GM18873 (cell line): ENCODE results near the gene TAF11L6.
"Not testable (repeated sequence)": the region's sequence is repeated elsewhere in the genome, so short reads cannot be mapped to it uniquely, and the experiment has no call there.

Experiments used
- ATAC-seq: cut with Tn5 transposase; IDR thresholded peaks from one replicate; pipeline ENCODE4 v1.9.1; 2021; ENCODE audit warnings: mild to moderate bottlenecking, moderate library complexity, moderate number of reproducible peaks; ENCODE audit not compliant: unreplicated experiment, low FRiP score

Gene TAF11L6

DNA sequence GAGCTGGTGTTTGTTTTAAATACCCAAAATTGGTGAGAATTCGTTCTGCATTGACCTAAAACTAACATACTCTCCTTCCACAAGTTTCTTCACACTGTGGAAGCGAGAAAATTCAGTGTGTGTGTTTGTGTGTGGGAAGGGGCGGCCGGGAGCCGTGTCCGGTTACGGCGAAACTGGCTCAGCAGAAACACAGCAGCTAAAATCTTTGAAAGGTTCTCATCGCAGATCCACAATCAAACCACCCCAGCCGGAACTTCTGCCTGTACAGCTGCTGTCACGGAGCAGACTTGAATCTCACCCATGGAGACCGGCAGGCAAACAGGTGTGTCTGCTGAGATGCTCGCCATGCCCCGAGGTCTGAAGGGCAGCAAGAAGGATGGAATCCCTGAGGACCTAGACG lies at the start of gene TAF11L6:
TAF11L6 (plus strand) TSS at position 301 of the 400 bp plus-strand sequence.
- not testable (repeated sequence) for ATAC-seq

DNA sequence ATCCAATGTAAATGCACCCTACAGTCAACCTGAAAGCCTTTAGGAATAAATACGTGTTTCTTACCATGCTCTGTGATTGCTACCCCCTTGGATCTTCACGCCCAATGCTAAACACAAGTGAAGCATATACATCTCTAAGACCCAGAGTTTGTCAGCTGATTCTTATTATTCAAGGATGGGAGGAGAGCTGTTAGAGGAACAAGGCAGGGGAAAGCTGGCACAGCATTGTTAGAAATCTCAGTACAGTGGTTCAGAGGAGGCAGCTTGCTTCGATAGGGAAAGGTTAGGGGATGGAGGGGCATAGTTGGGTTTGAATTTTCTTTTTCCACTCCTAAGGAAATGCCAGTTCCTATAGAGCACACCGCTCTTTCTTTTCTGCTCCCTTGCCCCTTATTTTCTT lies 47.1 kb upstream of the TAF11L6 start:
- ATAC-seq = no peak

DNA sequence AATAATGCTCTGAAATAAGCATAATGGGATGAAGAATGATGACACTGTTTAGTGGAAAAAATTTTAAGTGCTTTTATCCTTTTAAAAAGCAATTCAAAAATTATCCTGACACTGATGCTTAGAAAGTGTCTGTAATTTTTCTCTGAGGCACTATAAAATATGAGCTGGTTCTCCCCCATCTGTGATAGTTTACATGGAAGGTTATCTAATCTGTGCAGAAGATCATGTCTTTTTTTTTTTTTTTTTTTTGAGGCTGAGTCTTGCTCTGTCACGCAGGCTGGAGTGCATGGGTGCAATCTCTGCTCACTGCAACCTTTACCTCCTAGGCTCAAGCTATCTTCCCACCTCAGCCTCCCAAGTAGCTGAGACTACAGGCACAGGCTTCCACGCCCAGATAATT lies 45.7 kb upstream of the TAF11L6 start:
- no peak for ATAC-seq

- ATAC-seq = not testable (repeated sequence)
Observed at GRCh38 chr5:17486464-17487173, 41.9 kb upstream of the TAF11L6 start.

DNA sequence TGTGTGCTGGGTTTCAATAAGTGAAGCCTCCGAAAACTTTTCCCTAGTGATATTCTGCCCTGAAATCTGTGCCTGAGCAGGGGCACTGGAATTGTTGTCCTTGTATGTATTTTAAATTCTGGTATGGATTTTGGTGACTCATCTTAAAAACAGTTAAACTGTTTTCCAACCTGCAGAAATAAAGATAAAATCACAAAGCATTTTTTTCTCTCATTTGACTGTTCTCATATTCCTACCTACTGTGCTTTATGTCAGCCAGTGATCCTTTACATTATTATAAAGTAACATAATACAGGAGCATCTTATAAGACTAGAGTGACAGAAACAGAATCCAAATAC lies 41.3 kb upstream of the TAF11L6 start:
- no peak for ATAC-seq

DNA sequence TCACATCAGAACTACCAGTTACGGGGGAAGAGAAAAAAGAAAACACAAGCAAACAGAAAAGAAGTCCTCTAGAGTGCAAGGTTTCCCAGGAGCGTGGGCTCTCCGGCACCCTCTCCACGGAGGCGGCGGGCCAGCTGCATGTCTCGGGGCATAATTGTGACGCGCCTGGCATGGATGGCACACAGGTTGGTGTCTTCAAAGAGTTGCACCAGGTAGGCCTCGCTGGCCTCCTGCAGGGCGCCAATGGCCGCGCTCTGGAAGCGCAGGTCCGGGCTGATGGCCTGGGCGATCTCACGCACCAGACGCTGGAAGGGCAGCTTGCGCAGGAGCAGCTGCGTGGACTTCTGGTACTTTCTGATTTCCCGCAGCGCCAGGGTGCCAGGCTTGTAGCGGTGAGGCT lies 37.2 kb upstream of the TAF11L6 start:
- ATAC-seq = not testable (repeated sequence)

DNA sequence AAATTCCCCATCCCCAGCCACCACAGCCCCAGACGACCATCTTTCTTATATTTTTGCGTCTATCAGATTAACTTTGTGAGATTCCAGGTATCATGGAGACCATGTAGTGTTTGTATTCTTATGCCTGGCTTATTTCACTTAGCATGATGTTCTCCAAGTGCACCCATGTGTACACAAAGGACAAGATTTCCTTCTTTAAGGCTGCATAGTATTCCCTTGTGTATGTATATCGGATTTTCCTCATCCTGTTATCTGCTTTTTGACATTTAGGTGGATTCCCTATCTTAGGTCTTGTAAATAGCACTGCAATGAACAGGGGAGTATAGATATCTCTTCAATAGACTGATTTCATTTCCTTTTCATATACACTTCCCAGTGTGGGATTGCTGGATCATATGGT lies 35.7 kb upstream of the TAF11L6 start:
- no peak for ATAC-seq

DNA sequence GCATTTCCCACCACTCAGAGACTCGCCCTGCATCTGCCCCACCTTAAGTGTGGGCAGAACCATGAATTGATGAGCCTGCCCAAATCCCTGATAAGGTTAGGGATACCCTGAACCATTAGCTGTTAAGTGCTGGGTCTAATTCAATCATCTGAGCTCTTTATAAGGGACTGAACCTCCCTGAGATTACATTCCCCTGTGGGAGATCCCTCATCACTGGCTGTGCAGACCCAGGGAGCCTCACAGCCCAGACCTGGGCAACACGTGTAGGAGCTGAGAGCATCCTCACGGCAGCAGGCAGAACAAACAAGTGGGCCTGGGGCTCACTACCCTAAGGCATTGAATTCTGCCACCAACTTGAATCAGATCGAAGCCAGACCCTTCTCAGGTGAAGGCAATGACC lies 31.0 kb upstream of the TAF11L6 start:
- no peak for ATAC-seq

- not testable (repeated sequence) for ATAC-seq
Observed at GRCh38 chr5:17497931-17498330, 30.5 kb upstream of the TAF11L6 start, which contains the start of gene TAF11L2. Gene TAF11L2 (plus strand): TSS chr5:17498231.

DNA sequence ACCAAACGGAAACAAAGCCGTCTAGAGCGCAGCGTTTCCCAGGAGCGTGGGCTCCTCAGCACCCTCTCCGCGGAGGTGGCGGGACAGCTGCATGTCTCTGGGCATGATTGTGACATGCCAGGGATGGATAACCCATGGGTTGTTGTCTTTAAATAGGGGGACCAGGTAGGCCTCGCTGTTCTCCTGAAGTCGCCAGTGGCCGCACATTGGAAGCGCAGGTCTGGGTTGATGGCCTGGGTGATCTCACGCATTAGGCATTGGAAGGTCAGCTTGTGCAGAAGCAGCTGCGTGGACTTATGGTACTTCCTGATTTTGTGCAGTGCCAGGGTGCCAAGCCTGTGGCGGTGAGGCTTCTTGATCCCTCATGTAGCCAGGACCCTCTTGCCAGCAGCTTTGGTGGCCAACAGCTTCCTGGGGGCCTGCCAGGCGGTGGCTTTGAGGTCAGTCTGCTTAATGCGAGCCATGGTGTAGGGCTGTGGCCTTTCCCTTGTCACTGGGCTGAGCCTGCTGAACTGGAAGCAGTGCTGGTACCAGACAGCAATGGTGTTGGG lies 16.6 kb upstream of the TAF11L6 start:
- ATAC-seq = no peak

GRCh38 chr5:17517526-17517925 lies 10.9 kb upstream of the TAF11L6 start:
- not testable (repeated sequence) for ATAC-seq

DNA sequence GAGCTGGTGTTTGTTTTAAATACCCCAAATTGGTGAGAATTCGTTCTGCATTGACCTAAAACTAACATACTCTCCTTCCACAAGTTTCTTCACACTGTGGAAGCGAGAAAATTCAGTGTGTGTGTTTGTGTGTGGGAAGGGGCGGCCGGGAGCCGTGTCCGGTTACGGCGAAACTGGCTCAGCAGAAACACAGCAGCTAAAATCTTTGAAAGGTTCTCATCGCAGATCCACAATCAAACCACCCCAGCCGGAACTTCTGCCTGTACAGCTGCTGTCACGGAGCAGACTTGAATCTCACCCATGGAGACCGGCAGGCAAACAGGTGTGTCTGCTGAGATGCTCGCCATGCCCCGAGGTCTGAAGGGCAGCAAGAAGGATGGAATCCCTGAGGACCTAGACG lies 10.4 kb upstream of the TAF11L6 start, which contains the start of gene TAF11L3:
TAF11L3 (plus strand) TSS at position 301 of the 400 bp plus-strand sequence.
- ATAC-seq = not testable (repeated sequence)

DNA sequence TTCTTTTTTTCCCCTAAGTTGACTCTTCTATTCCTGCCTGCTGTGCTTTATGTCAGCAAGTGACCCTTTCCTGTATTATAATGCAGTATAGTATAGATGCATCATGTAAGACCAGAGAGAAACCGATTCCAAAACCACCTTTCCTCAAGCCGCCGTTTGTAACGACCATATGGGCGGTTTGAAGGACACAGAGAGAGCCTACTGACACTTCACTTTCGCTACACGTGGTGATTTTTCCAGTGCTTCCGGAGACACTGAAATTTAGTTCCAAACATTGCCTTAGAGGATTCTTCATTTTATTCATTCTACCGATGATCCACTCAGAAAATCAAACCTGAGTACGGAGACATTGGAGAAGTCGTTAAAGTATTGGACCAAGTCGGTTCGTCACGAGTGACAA lies 9.0 kb upstream of the TAF11L6 start:
- ATAC-seq = not testable (repeated sequence)

DNA sequence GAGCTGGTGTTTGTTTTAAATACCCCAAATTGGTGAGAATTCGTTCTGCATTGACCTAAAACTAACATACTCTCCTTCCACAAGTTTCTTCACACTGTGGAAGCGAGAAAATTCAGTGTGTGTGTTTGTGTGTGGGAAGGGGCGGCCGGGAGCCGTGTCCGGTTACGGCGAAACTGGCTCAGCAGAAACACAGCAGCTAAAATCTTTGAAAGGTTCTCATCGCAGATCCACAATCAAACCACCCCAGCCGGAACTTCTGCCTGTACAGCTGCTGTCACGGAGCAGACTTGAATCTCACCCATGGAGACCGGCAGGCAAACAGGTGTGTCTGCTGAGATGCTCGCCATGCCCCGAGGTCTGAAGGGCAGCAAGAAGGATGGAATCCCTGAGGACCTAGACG lies 7.0 kb upstream of the TAF11L6 start, which contains the start of gene TAF11L4:
TAF11L4 (plus strand) TSS at position 301 of the 400 bp plus-strand sequence.
- not testable (repeated sequence) for ATAC-seq

GRCh38 chr5:17524935-17525334 lies 3.5 kb upstream of the TAF11L6 start, which contains the start of gene TAF11L5:
Gene TAF11L5 (plus strand): TSS chr5:17525235.
- not testable (repeated sequence) for ATAC-seq

- not testable (repeated sequence) for ATAC-seq
Observed at GRCh38 chr5:17526504-17526903, 2.0 kb upstream of the TAF11L6 start.
